ENCODE measurements around the gene PLCXD1. TPM values are rescaled to one million over a fixed set of nuclear protein-coding genes. Genes with fewer than 3 reads are reported as not detected.
A peak's percentile ranks its signal among the peaks of the same experiment; 100 is the strongest.
"Not testable (repeated sequence)": the region's sequence is repeated elsewhere in the genome, so short reads cannot be mapped to it uniquely, and the experiment has no call there.

The PLCXD1 gene
- 3.0 TPM for total RNA-seq

GRCh38 chrX:281166-281999, at the start of gene PLCXD1:
Gene PLCXD1, plus strand, starts transcription at chrX:281381. Its CDS starts 2,807 bp downstream, at chrX:284188.
- no peak for TF ChIP-seq CTCF (IDR thresholded peaks at IDR 0.05)
- no peak for DNase-seq (ENCODE audit: low spot score in 2 of 2)
- peak within 1 kb of the TSS; percentile 9 to 21 for H3K4me3 ChIP-seq
- no peak within 1 kb of the TSS for H3K27ac ChIP-seq
- H3K27me3 ChIP-seq, result no peaks in the 10 kb centered on the region
- no peaks in the 10 kb centered on the region for H3K36me3 ChIP-seq
- peaks cover 4% of the 10 kb centered on the region in 2 donors for H3K4me1 ChIP-seq
- intact Hi-C loops (cut with DNase I), result no loop called here
- no peaks in the 10 kb centered on the region for H3K9me3 ChIP-seq

DNA sequence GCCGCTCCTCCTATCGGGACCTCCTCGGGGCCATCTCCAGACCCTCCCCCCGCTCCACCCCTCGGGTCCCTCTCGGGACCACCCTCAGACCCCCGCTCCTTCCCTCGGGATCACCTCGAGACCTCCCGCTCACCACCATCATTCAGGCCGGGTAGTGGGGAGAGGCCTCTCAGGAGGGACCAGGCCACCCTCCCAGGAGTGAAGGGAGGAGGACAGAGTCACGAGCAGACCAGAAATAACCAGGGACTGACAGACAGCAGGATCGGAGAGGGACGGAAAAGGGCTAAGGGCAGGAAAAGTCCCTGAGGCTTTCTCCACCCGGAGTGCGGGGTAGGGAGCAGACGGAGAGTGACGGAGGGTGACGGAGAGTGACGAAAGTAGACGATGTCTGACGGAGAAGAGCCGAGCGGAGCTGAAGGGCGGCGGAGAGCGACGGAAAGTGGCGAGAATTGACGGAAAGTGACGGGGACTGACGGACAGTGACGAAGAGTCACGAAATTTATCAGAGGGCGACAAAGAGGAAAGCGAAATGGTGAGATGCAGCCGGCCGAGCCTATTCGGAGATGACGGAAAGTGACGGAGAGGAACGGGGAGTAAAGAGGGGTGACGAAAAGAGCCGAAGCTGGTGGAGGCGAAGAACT, 49.4 kb upstream of the PLCXD1 start:
- H3K9me3 ChIP-seq; H3K4me3 ChIP-seq; H3K27me3 ChIP-seq; H3K36me3 ChIP-seq; intact Hi-C loops (cut with DNase I); H3K27ac ChIP-seq; H3K4me1 ChIP-seq; DNase-seq (ENCODE audit: low spot score in 2 of 2): not testable (repeated sequence)

DNA sequence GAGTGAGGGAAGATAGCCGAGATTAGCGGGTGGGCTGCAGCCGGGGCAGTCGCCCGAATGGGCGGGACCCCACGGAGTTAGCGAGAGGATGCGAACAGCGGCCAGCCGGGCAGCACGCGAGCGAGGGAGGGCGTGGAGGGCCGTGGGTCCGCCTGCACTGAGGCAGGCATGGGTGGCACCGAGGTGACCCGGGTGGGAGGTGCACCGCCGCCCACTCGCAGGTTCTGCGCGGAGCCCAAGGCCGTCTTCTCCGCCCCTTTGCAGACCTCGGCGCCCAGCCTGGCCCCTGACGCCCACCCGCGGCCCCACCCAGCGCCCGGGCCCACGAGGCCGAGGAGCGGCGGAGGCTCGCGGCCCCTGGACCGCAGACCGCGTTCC, 48.9 kb upstream of the PLCXD1 start:
- H3K27ac ChIP-seq; H3K27me3 ChIP-seq; DNase-seq (ENCODE audit: low spot score in 2 of 2); H3K36me3 ChIP-seq; H3K9me3 ChIP-seq; intact Hi-C loops (cut with DNase I); H3K4me1 ChIP-seq; H3K4me3 ChIP-seq: not testable (repeated sequence)

- H3K36me3 ChIP-seq; H3K27me3 ChIP-seq; H3K9me3 ChIP-seq; DNase-seq (ENCODE audit: low spot score in 2 of 2); H3K4me3 ChIP-seq; intact Hi-C loops (cut with DNase I); H3K27ac ChIP-seq; H3K4me1 ChIP-seq: not testable (repeated sequence)
These were observed 45.0 kb upstream of the PLCXD1 start for GRCh38 chrX:236201-236600.

- H3K36me3 ChIP-seq, result no peaks in the 10 kb centered on the region
- no peak overlapping the region for H3K27ac ChIP-seq
- TF ChIP-seq CTCF (IDR thresholded peaks at IDR 0.05), result no peak
- H3K4me3 ChIP-seq, result no peak overlapping the region
- H3K9me3 ChIP-seq, result no peaks in the 10 kb centered on the region
- H3K27me3 ChIP-seq, result no peaks in the 10 kb centered on the region
- intact Hi-C loops (cut with DNase I), result no loop called here
- H3K4me1 ChIP-seq, result no peaks in the 10 kb centered on the region
- no peak for DNase-seq (ENCODE audit: low spot score in 2 of 2)
These were observed 30.2 kb upstream of the PLCXD1 start for GRCh38 chrX:250965-251364.

DNA sequence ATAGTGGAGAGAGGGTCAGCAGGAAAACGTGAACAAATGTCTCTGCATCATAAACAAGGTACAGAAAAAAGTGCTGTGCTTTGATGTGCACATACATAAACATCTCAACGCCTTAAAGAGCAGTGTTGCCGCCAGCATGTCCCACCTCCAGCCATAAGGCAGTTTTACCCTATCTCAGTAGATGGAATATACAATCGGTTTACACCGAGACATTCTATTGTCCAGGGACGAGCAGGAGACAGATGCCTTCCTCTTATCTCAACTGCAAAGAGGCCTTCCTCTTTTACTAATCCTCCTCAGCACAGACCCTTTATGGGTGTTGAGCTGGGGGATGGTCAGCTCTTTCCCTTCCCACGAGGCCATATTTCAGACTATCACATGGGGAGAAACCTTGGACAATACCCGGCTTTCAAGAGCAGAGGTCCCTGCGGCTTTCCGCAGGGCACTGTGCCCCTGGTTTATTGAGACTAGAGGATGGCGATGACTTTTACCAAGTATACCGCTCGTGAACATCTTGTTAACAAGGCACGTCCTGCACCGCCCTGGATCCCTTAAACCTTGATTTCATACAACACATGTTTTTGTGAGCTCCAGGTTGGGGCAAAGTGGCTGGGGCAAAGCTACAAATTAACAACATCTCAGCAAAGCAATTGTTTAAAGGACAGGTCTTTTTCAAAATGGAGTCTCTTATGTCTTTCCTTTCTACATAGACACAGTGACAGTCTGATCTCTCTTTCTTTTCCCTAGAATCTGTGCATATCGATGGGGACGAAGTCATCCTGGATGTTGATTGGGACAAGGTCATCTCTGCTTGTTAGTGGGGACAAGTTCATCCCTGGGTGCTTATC, 29.6 kb upstream of the PLCXD1 start:
- H3K4me3 ChIP-seq; intact Hi-C loops (cut with DNase I); H3K27me3 ChIP-seq; H3K9me3 ChIP-seq; H3K4me1 ChIP-seq; DNase-seq (ENCODE audit: low spot score in 2 of 2); H3K36me3 ChIP-seq; H3K27ac ChIP-seq: not testable (repeated sequence)

GRCh38 chrX:252244-252956, 28.8 kb upstream of the PLCXD1 start:
- DNase-seq (ENCODE audit: low spot score in 2 of 2), result no peak
- Histone ChIP-seq H3K27ac (no peak overlapping the region), H3K36me3 (no peaks in the 10 kb centered on the region), H3K4me3 (no peak overlapping the region), H3K9me3 (no peaks in the 10 kb centered on the region), H3K4me1 (no peaks in the 10 kb centered on the region), H3K27me3 (no peaks in the 10 kb centered on the region)
- no peak for TF ChIP-seq CTCF (IDR thresholded peaks at IDR 0.05)
- intact Hi-C loops (cut with DNase I), result no loop called here

Data from ascending aorta (tissue), 2 donors.